DMS79 treated with DMSO at 0.1 percent for 48 hours (cell line): ENCODE measurements around the gene NOP53.
"Not testable (repeated sequence)": the region's sequence is repeated elsewhere in the genome, so short reads cannot be mapped to it uniquely, and the experiment has no call there.

Source experiments
- DNase-seq: peaks from one replicate; lab custom pipeline; 2025; lab: John Stamatoyannopoulos, UW

Gene NOP53

DNA sequence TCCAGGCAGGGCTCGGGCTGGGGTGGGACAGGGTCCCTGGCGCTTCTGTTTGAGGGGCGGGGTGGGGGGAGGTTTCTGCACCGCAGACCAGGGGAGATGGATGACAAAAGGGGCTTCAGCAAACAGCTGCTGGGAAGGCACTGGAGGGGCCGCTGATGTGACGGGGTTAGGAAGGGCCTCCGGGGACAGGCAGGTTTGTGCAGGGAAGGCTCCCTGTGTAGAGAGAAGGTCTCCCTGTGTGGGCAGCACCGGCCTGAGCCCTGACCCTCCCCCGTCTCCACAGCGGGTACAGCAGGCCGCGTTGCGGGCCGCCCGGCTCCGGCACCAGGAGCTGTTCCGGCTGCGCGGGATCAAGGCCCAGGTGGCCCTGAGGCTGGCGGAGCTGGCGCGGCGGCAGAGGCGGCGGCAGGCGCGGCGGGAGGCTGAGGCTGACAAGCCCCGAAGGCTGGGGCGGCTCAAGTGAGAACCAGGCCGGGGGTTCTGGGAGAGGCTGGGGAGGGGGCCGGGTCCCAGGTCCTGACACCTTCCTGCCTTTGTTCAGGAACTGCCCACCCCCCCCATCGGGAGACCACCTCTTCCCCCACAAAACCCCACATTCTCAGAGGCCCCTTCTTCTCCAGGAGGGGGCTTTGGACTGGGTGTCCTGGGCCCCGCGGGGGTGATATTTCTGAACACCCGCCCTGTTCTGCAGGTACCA, 9.9 kb downstream of the NOP53 start:
- DNase-seq = no peak

DNA sequence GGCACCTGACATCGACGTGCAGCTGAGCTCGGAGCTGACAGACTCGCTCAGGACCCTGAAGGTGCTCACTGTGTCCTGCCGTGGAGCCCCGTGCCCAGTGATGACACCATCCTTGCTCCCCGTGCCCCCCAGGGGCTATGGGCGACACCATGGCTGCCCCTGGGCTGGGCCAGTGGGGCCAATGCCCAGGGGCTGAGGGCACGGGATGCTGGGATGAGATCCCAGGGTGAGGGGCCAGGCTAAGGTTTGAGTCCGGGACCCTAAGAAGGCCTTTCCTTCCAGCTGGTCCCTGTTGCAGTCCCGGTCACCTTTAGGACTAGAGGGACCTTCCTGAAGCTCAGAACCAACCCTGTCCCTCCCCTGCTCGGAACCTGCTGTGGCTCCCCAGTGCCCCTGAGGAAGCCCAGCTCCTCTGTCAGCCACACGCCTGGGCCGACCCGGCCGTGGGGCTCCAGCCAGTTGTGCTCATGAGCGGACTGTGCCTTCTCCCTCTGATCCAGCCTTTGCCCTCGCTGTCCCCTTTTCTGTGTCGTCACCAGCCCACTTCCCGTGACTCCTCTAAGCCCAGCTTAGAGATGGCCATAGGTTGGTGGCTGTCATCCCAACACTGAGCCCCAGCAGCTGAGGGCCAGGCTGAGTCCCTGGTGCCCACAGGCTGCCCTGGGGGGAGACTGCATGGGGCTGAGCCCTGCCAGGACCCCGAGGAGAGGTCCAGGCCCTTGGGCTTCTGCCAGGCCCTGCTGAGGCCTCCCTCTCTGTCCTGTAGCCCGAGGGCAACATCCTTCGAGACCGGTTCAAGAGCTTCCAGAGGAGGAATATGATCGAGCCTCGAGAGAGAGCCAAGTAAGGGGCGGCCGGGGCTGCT, 10.6 kb downstream of the NOP53 start:
- no peak for DNase-seq

DNA sequence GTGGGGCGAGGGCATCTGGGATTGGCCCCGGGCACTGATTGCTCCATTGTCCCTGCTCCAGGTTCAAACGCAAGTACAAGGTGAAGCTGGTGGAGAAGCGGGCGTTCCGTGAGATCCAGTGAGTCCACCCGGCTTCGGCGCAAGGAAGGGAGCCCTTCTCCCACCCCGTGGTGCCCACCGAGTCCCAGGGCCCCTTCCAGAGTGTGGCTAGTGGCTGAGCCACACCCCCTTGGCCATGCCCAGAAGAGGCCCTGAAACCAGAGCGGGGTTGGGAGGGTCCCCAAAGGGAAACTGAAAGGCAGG, 11.2 kb downstream of the NOP53 start:
- DNase-seq = no peak

DNA sequence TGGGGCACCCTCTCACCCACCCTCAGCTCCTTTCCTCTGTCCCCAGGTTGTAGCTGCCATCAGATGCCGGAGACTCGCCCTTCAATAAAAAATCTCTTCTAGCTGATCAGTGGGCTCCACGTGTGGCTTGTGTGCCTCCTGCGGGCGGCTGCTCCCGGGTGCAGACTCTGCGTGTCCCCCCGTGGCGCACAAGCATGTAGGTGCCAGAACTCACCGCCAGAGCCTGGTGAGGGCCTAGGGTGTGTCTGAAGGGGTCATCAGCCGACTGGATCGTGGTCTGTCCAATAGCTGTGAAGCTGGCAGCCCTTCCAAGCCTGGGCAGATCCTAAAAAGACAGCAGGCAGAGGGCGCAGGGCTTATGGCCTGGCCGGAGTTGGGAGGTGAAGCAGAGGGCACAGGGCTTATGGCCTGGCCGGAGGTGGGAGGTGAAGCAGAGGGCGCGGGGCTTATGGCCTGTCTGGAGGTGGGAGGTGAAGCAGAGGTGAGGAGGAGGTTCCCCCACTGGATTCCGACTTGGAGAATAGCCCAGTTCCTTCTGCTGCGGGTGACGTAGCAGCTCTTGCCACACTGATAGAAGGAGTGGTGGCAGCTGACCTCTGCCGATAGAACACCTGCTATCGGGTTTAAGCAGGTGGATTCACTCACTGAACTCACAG, 11.7 kb downstream of the NOP53 start:
- no peak for DNase-seq

DNA sequence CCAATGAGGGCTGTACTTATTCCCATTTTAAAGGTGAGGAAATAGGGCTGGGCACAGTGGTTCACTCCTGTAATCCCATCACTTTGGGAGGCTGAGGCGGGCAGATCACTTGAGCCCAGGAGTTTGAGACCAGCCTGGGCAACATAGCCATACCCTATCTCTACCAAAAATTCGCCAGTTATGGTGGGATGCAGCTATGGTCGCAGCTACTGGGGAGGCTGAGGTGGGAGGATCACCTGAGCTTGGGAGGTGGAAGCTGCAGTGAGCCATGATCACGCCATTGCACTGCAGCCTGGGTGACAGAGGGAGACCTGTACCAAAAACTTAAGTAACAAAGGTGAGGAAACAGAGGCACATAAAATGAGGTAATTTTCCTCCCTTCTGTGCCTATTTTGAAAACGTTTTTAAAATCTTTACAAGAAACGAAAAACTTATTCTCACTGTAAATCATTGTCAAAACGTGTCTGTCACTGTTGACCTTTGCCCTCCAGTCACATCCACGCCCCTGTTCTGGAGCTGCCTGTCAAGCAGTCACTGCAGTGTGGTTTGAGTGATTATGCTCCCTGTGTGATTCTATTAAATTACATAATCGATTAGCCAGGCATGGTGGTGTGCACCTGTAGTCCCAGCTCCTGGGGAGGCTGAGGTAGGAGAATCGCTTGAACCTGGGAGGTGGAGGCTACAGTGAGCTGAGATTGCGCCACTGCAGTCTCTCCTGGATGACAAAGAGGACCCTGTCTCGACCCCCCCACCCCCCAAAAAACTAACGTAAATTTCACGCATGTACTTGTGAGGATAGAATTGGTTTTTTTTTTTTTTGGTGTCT, 12.5 kb downstream of the NOP53 start:
- no peak for DNase-seq

DNA sequence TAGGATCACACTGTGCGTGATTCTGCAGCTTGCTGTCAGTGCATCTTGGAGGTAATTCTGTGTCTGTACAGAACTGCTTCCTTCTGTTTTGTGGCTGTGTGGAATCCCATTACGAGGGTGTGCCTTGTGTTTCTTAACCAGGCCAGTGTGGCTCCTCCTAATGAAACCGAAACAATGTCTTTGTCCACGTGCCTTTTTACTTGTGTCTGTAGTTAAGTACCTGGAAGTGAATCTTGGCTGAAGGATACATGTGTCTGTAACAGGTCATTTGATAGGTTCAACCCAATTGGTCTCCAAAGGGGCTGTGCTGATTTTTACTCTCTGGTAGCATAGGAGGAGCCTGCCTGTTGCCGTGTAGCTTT, 13.1 kb downstream of the NOP53 start:
- no peak for DNase-seq

DNA sequence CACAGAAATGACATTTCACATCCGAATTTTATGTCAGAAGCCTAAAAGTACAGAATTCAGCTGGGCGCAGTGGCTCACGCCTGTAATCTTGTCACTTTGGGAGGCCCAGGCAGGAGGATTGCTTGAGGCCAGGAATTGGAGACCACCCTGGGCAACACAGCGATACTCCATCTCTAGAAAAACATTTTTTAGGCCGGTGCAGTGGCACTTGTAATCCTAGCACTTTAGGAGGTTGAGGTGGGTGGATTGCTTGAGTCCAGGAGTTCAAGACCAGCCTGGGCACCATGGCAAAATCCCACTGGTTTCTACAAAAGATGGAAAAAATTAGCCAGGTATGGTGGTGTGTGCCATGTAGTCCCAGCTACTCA, 15.3 kb downstream of the NOP53 start:
- DNase-seq = no peak

DNA sequence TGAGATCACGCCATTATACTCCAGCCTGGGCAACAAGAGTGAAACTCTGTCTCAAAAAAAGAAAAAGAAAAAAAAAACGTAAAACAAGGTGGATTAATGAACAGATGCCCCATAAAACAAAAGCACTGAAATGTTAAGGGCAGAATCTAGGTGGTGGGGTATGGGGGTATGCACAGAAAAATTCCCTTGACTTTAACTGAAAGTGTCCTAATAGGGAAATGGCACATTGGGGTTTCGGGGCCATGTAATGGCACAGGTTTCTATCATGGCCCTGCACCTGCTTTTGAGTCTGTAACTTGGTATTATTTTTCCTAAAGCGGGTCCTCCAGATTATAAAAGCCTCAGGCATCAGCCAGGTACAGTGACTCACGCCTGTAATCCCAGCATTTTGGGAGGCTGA, 16.2 kb downstream of the NOP53 start:
- DNase-seq = no peak

DNA sequence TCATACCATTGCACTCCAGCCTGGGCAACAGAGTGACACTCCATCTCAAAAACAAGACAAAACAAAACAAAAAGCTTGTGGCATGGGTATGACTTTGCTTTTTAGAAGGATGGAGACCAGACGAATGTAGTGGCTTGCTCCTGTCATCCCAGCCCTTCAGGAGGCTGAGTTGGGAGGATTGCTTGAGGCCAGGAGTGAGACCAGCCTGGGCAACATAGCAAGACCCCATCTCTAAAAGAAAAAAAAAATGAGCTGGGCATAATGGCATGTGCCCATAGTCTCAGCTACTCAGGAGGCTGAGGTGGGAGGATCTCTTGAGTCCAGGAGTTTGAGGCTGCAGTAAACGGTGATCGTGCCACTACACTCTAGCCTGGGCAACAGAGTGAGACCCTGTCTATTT, 16.8 kb downstream of the NOP53 start:
- DNase-seq = no peak

DNA sequence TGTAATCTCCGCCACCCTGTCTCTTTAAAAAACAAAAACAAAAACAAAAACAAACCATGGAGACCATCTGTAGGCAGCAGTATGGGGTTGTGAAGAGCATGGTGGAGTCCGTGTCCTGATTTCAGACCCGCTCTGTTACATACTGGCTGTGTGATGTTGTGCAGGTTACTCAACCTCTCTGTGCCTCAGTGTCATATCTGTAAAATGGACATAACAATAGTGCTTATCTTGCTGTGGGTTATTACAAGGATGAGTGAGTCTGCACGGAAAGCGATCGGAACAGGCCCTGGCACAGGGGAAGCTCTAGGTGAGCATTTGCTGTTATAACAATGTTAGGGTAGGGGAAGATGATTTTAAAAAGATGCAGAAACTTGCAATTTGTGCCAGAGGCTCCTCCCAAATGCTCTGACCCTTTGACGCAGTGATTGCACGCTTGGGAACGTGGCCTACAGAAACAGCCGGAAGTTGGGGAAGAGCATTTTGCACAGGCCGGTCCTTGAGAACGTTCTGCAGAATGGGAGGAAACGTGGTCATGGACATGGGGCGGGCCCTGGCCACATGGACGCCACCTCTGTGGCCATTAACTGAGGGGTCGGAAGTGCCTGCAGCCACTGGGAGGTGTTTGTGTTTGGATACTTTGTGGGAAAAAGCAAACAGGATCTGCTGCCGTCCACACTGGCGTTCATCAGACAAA, 17.4 kb downstream of the NOP53 start:
- no peak for DNase-seq

DNA sequence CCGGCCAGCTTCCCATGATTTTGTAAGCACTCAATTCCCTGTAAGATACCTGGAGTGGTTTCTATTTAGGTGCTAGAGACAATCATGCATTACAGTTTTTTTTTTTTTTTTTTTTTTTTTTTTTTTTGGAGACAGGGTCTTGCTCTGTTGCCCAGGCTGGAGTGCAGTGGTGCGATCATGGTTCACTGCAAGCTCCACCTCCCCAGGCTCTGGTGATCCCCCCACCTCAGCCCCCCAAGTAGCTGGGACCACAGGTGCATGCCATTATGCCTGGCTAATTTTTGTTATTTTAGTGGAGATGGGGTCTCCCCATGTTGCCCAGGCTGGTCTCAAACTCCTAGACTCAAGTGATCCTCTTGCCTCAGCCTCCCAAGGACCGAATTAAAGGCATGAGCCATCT, 19.4 kb downstream of the NOP53 start:
- DNase-seq = not testable (repeated sequence)

DNA sequence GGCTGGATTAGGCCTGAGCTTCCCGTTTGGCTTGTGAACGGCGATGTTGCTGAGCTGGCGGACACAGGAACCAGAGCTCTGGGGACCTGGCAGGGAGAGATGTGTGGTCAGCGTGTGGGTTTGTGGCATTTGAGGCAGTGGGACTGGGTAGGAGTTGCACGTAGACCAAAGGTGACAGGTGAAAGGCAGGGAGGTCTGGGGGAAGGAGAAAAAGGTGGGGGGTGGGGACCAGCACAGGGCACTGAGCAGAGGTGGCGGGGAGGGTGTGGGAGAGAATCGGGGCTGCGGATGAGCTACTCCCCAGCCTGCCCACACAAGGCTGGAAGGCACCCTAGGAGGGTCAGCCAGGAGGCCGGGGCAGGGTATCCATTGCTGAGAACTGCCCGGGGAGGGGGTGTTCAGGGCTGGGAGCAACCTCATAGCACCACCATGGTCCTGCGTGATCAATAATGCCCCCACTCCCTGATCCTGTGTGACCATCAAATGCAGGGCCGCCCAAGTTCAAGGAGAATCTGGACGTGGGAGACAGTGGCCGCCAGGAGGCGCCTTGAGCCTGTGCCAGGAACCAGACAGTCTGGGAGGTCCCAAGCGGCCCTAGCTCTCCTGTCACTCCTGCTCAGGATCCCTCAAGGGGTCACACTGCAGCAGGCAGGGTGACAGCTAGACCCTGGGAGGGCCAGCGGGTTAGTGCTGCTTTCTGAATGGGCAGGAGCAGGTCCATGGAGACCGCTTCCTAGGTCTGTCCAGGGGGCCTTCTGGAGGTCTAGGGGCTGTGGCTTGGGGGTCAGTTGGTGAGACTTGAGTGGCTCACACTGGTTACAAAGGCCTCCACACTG, 20.4 kb downstream of the NOP53 start:
- peak; percentile 11 for DNase-seq

DNA sequence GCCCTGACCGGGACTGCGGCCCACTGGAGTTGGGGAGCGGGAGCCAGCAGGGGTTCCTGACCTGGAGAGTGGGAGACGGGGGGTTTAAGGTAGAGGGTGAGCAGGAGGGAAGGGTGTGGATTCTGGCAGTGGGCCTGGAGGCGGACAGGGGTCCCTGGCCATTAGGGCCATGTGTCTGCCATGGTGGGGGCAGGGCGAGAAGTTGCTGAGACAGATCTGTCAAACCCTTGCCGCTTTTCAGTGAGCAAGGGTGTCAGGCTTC, 20.9 kb downstream of the NOP53 start:
- no peak for DNase-seq

DNA sequence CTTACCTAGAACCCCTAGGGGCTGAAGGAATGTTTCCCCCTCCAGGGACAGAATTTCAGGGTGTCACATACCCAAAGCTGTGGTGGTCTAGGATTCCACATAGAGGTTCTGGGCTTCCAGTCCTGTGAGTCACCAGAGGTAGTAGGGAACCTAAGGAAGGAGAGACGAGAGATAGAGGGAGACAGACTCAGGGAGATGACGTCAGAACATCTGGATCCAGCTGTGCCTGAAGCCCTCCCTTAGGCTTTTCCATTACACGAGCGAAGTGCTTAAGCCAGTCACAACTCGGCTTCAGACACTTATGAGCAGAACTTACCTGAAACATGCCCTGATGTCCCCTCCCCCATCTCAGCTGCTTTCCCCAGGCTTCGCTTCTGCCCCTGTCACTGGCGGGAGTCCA, 21.3 kb downstream of the NOP53 start:
- DNase-seq = no peak

DNA sequence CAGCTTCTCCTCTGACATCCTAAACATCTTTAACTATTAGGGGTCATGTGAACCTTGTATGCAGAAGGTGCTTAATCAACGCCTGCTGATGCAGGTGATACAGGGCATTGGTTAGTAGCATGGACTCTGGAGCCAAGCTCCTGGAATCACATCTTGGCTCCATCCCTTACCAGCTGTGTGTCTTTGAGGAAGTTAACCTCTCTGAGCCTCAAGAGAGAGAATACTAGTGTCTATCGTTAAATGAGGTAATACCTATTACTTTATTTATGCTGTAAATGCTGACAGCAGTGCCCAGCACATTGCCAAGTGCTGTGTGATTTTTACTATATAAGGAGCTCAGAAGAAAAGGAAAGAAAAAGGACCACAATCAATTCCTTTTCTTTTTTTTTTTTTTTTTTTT, 22.0 kb downstream of the NOP53 start:
- DNase-seq = no peak

DNA sequence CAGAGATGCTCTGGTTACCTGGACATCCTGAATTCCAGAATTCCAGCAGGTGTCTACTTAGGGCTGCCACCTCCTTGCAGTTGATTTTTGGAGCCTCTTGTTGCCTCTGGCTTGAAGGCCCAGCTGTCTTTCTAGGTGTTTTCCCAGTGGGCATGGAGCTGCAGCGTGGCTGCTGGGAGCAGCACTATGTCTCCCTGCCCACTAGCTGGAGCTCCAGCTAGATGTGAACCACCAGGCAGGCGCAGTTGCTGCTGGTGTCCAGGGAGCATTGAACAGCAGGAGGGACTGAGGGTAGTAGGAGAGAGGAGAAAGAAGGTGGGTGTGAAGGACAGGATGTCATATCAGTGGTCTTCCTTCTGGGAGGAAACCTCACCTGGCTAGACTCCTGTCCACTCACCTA, 23.3 kb downstream of the NOP53 start:
- no peak for DNase-seq

DNA sequence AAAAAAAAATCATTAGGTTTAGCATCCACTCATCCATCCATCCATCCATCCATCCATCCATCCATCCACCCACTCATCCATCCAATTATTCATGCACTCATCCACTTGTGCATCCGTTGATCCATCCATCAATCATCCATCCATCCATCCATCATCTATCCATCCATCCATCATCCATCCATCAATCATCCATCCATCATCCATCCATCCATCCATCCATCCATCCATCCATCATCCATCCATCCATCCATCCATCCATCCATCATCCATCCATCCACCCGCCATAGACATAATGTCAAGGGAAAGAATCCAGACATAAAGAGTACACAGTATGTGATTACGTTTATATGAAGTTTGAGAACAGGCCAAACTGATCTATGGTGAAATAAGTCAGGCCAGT, 24.2 kb downstream of the NOP53 start:
- no peak for DNase-seq

DNA sequence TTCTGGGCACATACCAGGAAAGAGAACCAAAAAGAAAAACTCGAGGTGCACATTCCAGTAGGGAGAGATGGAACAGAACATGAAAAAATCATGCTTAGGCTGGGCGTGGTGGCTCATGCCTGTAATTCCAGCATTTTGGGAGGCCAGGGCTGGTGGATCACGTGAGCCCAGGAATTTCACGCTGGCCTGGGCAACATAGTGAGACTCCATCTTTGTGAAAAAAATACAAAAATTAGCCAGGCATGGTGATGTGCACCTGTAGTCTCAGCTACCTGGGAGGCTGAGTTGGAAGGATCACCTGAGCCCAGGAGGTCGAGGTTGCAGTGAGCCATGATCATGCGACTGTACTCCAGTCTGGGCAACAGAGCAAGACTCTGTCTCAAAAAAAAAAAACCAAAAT, 25.9 kb downstream of the NOP53 start:
- not testable (repeated sequence) for DNase-seq

DNA sequence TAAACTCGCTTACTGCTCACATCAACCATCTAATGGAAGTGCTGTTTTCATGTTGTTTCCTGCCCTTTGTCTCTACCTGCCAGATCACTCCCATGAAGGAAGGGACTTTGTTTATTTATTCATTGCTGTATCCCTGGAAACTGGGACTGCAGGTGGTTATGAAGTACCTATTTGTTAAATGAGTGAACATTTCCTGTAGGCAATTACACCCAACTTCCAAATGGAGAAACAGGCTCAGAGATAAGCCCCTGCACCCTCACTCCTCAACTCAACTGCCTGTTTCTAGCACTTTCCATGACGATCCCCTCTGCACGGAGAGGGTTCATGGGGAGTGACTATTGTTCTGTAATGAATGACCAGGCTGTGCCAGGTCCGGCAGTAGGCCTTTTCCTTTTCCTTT, 31.2 kb downstream of the NOP53 start:
- DNase-seq = peak; percentile 94

DNA sequence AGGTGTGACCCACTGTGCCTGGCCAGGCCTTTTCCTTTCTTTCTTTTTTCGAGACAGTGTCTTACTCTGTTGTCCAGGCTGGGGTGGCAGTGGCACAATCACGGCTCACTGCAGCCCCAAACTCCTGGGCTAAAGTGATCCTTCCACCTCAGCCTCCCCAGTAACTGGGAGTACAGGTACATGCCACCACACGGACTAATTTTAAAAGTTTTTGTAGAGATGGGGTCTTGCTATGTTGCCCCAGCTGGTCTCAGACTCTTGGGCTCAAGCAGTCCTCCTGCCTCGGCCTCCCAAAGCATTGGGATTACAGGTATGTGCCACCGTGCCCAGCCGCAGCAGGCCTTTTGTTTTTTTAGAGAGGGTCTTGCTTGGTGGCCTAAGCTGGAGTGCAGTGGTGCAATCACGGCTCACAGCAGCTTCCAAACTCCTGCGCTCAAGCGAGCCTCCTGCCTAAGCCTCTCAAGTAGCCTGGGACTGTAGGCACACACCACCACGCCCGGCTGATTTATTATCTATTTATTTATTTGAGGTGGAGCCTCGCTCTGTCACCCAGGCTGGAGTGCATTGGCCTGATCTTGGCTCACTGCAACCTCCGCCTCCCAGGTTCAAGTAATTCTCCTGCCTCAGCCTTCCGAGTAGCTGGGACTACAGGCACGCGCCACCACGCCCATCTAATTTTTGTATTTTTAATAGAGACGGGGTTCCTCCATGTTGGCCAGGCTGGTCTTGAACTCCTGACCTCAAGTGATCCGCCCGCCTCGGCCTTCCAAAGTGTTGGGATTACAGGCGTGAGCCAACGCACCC, 32.1 kb downstream of the NOP53 start:
- not testable (repeated sequence) for DNase-seq
